ENCODE results near the gene TCF7L2. TPM values are rescaled to one million over a fixed set of nuclear protein-coding genes. Genes with fewer than 3 reads are reported as not detected.

The TCF7L2 gene
- total RNA-seq, 1 donor from 2014 or later = 49.3 TPM

DNA sequence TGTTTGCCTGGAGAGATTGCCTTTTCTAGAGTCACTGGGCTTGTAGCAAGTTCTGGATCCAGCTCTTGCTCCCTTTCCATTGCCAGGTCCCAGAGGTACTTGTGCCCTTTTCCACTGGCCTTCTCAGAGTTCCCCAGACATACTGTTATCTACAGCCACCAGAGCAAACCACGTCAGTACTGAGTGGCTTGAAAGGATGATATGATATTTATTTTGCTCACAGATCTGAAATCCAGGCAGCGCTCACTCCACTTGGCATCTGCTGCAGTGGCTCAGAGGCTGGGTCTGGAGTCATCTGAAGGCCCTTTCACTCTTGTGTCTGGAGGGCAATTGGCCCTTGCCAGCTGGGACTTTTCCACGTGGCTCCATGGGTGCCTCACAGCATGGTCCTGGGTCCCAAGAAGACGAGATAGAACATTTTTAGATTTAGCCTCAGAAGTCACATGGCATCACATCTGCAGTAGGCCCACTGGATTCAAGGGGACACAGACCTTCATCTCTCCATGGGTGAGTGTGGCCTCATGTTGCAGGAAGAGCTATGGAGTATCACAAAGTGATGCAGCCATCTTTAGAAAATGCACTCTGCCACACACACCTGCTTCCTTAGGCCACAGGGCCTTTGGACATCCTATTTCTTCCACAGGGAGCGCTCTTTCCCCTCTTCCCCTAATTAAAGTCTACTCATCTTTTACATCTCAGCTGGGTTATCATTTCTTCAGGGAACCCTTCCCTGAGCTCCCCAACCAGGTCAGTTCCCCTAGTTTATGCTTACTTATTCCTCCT lies 22.9 kb upstream of the TCF7L2 start:
- Mint-ChIP-seq H3K27ac (ENCODE audit: unreplicated experiment) (no peak overlapping the region), H3K9me3 (ENCODE audit: unreplicated experiment) (no peaks in the 10 kb centered on the region), H3K36me3 (ENCODE audit: low read depth, unreplicated experiment) (no peaks in the 10 kb centered on the region), H3K4me3 (ENCODE audit: unreplicated experiment) (no peak overlapping the region), H3K4me1 (ENCODE audit: unreplicated experiment) (no peaks in the 10 kb centered on the region), H3K27me3 (ENCODE audit: unreplicated experiment) (no peaks in the 10 kb centered on the region)
- TF ChIP-seq, protein P1, sequence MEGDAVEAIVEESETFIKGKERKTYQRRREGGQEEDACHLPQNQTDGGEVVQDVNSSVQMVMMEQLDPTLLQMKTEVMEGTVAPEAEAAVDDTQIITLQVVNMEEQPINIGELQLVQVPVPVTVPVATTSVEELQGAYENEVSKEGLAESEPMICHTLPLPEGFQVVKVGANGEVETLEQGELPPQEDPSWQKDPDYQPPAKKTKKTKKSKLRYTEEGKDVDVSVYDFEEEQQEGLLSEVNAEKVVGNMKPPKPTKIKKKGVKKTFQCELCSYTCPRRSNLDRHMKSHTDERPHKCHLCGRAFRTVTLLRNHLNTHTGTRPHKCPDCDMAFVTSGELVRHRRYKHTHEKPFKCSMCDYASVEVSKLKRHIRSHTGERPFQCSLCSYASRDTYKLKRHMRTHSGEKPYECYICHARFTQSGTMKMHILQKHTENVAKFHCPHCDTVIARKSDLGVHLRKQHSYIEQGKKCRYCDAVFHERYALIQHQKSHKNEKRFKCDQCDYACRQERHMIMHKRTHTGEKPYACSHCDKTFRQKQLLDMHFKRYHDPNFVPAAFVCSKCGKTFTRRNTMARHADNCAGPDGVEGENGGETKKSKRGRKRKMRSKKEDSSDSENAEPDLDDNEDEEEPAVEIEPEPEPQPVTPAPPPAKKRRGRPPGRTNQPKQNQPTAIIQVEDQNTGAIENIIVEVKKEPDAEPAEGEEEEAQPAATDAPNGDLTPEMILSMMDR (IDR thresholded peaks at IDR 0.05; ENCODE audit: unreplicated experiment) = no peak
- DNase-seq (ENCODE audit: low spot score) = no peak

DNA sequence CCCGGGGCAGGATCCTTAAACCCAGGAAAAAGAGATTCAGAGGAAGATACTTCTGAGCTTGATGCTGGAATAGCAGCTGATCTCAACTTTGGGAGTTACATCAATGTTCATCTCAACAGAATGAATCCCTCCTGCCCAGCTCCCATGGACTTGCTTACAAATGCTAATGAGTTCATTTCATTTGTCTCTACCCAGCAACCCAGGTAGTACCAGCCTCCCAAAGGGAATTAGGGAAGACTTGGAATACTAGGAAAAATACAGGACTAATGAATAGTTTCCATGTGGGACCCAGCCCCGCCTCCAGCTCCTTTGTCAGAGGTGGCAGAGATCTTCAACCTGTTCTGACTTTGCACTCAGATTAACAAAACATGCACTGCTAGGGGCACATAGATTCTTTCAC lies 22.1 kb upstream of the TCF7L2 start:
- no peak for DNase-seq (ENCODE audit: low spot score)
- Mint-ChIP-seq H3K36me3 (ENCODE audit: low read depth, unreplicated experiment) (no peaks in the 10 kb centered on the region), H3K4me1 (ENCODE audit: unreplicated experiment) (no peaks in the 10 kb centered on the region), H3K4me3 (ENCODE audit: unreplicated experiment) (no peak overlapping the region), H3K9me3 (ENCODE audit: unreplicated experiment) (no peaks in the 10 kb centered on the region), H3K27ac (ENCODE audit: unreplicated experiment) (no peak overlapping the region), H3K27me3 (ENCODE audit: unreplicated experiment) (no peaks in the 10 kb centered on the region)
- TF ChIP-seq, protein P1 (IDR thresholded peaks at IDR 0.05; ENCODE audit: unreplicated experiment) = no peak

DNA sequence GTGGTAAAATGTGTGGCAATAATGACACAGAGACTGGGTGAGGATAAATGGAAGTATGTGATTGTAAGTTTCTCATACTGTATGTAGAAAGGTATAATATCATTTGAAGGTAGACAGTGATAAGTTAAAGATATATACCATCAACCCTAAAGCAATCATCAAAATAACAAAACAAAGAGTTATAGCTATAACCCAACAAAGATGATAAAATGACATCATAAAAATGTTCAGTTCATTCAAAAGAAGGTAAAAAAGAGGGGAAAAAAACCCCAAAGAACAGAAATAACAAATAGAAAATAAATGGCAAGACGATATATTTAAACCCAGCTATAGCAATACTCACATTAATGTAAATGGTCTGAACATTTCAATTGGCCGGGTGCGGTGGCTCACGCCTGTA lies 17.4 kb upstream of the TCF7L2 start:
- Mint-ChIP-seq H3K4me3 (ENCODE audit: unreplicated experiment) (no peak overlapping the region), H3K27me3 (ENCODE audit: unreplicated experiment) (peaks cover 2% of the 10 kb centered on the region), H3K27ac (ENCODE audit: unreplicated experiment) (no peak overlapping the region), H3K9me3 (ENCODE audit: unreplicated experiment) (no peaks in the 10 kb centered on the region), H3K4me1 (ENCODE audit: unreplicated experiment) (no peaks in the 10 kb centered on the region), H3K36me3 (ENCODE audit: low read depth, unreplicated experiment) (no peaks in the 10 kb centered on the region)
- no peak for DNase-seq (ENCODE audit: low spot score)
- TF ChIP-seq, protein P1 (IDR thresholded peaks at IDR 0.05; ENCODE audit: unreplicated experiment) = no peak

DNA sequence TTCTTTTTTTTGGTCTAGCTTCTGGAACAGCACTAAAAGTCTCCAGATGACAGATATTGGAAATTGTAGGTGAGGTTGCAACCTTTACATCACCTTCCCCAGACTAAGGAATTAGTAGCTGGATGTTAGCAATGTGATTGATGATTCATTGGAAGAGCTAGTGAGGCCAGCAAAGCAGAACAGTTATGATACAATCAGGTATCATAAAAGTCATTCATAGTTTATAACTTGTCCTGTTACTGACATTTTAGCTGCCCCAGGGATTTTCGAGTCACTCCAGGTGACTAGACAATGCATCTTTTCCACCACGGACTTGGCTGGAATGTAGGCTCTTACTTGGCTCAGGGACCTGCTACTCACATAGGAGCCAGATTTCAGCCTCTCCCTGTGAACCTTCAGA lies 15.9 kb upstream of the TCF7L2 start:
- no peak for DNase-seq (ENCODE audit: low spot score)
- H3K36me3 Mint-ChIP-seq (ENCODE audit: low read depth, unreplicated experiment) = no peaks in the 10 kb centered on the region
- H3K9me3 Mint-ChIP-seq (ENCODE audit: unreplicated experiment) = no peaks in the 10 kb centered on the region
- no peak overlapping the region for H3K4me3 Mint-ChIP-seq (ENCODE audit: unreplicated experiment)
- no peaks in the 10 kb centered on the region for H3K4me1 Mint-ChIP-seq (ENCODE audit: unreplicated experiment)
- H3K27me3 Mint-ChIP-seq (ENCODE audit: unreplicated experiment) = peaks cover 2% of the 10 kb centered on the region
- H3K27ac Mint-ChIP-seq (ENCODE audit: unreplicated experiment) = no peak overlapping the region
- TF ChIP-seq, protein P1 (IDR thresholded peaks at IDR 0.05; ENCODE audit: unreplicated experiment) = no peak

DNA sequence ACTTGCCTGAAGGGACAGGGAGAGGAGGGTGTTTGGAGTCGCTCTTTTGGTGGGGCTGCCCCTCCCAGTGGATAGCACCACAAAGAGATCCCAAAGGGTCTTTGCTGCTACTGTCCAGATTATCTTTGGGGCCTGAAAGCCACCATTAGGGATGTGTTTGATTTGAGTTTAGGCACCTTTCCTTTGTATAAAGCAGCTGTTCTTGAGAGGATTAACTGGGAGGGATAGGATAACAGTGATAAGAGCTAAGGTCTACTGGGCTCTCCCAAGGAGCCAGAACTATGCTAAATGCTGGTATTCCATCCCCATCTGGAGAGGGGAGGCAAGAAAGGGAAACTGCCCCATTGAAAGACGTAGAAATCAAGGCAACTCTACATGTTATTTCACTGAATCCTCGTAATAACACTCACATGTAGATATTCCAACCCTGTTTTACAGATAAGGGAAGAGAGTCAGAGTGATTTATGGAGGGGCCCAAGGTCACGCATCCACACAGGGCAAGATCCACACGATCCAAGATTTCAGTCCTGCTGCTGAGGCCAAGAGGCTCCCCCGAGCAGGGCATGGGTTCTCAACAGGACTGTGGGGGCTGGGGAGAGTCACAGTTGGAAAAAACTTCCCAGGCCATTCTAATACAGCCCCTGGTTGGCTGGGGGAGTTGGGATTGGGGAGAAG lies 11.1 kb upstream of the TCF7L2 start:
- peaks cover 3% of the 10 kb centered on the region for H3K27me3 Mint-ChIP-seq (ENCODE audit: unreplicated experiment)
- no peak overlapping the region for H3K4me3 Mint-ChIP-seq (ENCODE audit: unreplicated experiment)
- H3K27ac Mint-ChIP-seq (ENCODE audit: unreplicated experiment) = no peak overlapping the region
- H3K4me1 Mint-ChIP-seq (ENCODE audit: unreplicated experiment) = no peaks in the 10 kb centered on the region
- no peak for DNase-seq (ENCODE audit: low spot score)
- H3K36me3 Mint-ChIP-seq (ENCODE audit: low read depth, unreplicated experiment) = no peaks in the 10 kb centered on the region
- TF ChIP-seq, protein P1 (IDR thresholded peaks at IDR 0.05; ENCODE audit: unreplicated experiment) = no peak
- H3K9me3 Mint-ChIP-seq (ENCODE audit: unreplicated experiment) = no peaks in the 10 kb centered on the region
